Prostate gland (tissue), 2 donors: ENCODE measurements around the gene CYP1A1. TPM values are rescaled to one million over a fixed set of nuclear protein-coding genes. Genes with fewer than 3 reads are reported as not detected.

Source experiments
- DNase-seq: peaks from one replicate; pipeline ENCODE4 v3.0.0-alpha.2; 2019; ENCODE audit warnings: low spot score
- H3K27ac ChIP-seq, 2 donors: fragments of 200-600 bp; sonication (generic); 2 replicates each; pipeline ENCODE4 v1.5.1; 2017 to 2019
- H3K27me3 ChIP-seq: fragments of 200-600 bp; sonication (generic); replicated peaks from 2 replicates; pipeline ENCODE4 v1.5.1; 2019; ENCODE audit not compliant: insufficient read depth
- H3K36me3 ChIP-seq, 2 donors: fragments of 200-600 bp; sonication (generic); 1 replicate in 1 of 2; 2 replicates in 1 of 2; pipeline versions ENCODE4 v1.5.1 to v1.8.1; 2017 to 2019
- H3K4me1 ChIP-seq: fragments of 200-600 bp; sonication (generic); replicated peaks from 2 replicates; pipeline ENCODE4 v1.5.1; 2019
- H3K4me3 ChIP-seq, 2 donors: fragments of 200-600 bp; sonication (generic); 2 replicates each; pipeline ENCODE4 v1.5.1; 2017 to 2019
- H3K9me3 ChIP-seq: fragments of 200-600 bp; sonication (generic); 2 replicates; pipeline ENCODE4 v1.5.1; 2017
- CTCF ChIP-seq, 4 experiments: fragments of 200-600 bp in 2 of 4; fragments of 450-650 bp in 2 of 4; sonication (generic) in 2 of 4; IDR thresholded peaks; 1 replicate in 3 of 4; 2 replicates in 1 of 4; pipeline ENCODE4 v1.5.1; 2016 to 2019; ENCODE audit warnings: antibody characterized with exemption in 4 of 4, mild to moderate bottlenecking in 2 of 4, moderate library complexity in 2 of 4
- POLR2A ChIP-seq: fragments of 450-650 bp; IDR thresholded peaks from one replicate; pipeline ENCODE4 v1.6.1; 2016; ENCODE audit warnings: antibody characterized with exemption, mild to moderate bottlenecking
- POLR2AphosphoS5 ChIP-seq: sonication (generic); formaldehyde crosslinking; IDR thresholded peaks from one replicate; pipeline ENCODE4 v1.6.1; 2017; ENCODE audit warnings: antibody characterized with exemption
- WGBS: methylation state at CpG from one replicate; pipeline ENCODE4 v1.1.5; 2018; 5-methylcytosine and 5-hydroxymethylcytosine counted together
- intact Hi-C: fragments of 100-400 bp; cut with DNase I; formaldehyde crosslinking; loops from one replicate; pipeline ENCODE4 v1.14.2; 2022
- total RNA-seq, 2 donors: library from RNA; depleted of rRNA; stranded (reverse); fragments of >200 nt; gene quantifications; one replicate each; pipeline ENCODE4 v1.1.0, GENCODE V29; 2016

The CYP1A1 gene
- total RNA-seq, 2 donors from 2014 or later, result 0.57 to 6.9 TPM

DNA sequence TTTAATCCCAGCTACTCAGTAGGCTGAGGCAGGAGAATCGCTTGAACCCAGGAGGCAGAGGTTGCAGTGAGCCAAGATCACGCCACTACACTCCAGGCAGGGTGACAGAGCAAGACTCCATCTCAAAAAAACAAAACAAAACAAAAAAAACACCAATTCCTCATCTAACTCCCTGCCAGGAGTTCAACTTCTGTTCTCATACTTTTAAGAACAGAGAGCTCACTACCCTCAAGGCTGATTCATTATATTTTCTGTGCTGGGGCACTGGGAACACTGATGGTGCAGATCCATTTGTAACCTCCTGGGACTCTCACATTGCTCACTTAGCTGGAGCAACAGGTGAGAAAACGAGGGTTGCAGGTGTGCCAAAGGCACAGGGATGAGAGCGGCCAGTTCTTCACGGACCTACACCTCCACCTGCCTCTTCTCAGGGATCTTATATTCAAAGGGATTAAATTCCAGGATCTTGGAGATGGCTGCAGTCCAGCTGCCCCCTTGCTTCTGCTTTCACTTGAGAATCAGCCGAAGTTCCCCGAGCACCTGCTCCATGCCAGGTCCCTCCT, 44.2 kb upstream of the CYP1A1 start:
- no peak overlapping the region for H3K27ac ChIP-seq
- intact Hi-C loops, result loop anchor here (2.0 to 10.0 kb wide), 3 partner anchors 135 to 395 kb away; no protein-coding TSS in a partner anchor
- 68% methylated on average over 7 of the region's 7 CpGs for WGBS

GRCh38 chr15:74768771-74769342, 43.5 kb upstream of the CYP1A1 start:
- no peak overlapping the region for H3K27ac ChIP-seq
- TF ChIP-seq POLR2AphosphoS5, result peak; percentile 58
- no peak for TF ChIP-seq POLR2A
- TF ChIP-seq CTCF (IDR thresholded peaks at IDR 0.05), result peak; percentile 75 to 90 (median 86)
- 5% methylated on average over 9 of the region's 9 CpGs for WGBS
- no peaks in the 10 kb centered on the region for H3K27me3 ChIP-seq
- no peak overlapping the region for H3K4me3 ChIP-seq
- intact Hi-C loops, result loop anchor here (2.0 to 10.0 kb wide), 2 partner anchors 134 to 394 kb away; no protein-coding TSS in a partner anchor
- no peaks in the 10 kb centered on the region for H3K4me1 ChIP-seq
- no peaks in the 10 kb centered on the region for H3K9me3 ChIP-seq
- no peaks in the 10 kb centered on the region for H3K36me3 ChIP-seq
- DNase-seq, result peak; percentile 57

More for the DNA sequence above, 44.2 kb upstream of the CYP1A1 start:
- H3K9me3 ChIP-seq, result no peaks in the 10 kb centered on the region
- H3K4me1 ChIP-seq, result no peaks in the 10 kb centered on the region
- H3K4me3 ChIP-seq, result no peak overlapping the region
- no peaks in the 10 kb centered on the region for H3K36me3 ChIP-seq
- H3K27me3 ChIP-seq, result no peaks in the 10 kb centered on the region
- DNase-seq, result no peak
- TF ChIP-seq CTCF (IDR thresholded peaks at IDR 0.05), result no peak
- TF ChIP-seq POLR2A, result no peak
- no peak for TF ChIP-seq POLR2AphosphoS5

GRCh38 chr15:74768099-74768770, 42.9 kb upstream of the CYP1A1 start:
- intact Hi-C loops, result loop anchor here (2.0 to 10.0 kb wide), 2 partner anchors 133 to 393 kb away; no protein-coding TSS in a partner anchor

DNA sequence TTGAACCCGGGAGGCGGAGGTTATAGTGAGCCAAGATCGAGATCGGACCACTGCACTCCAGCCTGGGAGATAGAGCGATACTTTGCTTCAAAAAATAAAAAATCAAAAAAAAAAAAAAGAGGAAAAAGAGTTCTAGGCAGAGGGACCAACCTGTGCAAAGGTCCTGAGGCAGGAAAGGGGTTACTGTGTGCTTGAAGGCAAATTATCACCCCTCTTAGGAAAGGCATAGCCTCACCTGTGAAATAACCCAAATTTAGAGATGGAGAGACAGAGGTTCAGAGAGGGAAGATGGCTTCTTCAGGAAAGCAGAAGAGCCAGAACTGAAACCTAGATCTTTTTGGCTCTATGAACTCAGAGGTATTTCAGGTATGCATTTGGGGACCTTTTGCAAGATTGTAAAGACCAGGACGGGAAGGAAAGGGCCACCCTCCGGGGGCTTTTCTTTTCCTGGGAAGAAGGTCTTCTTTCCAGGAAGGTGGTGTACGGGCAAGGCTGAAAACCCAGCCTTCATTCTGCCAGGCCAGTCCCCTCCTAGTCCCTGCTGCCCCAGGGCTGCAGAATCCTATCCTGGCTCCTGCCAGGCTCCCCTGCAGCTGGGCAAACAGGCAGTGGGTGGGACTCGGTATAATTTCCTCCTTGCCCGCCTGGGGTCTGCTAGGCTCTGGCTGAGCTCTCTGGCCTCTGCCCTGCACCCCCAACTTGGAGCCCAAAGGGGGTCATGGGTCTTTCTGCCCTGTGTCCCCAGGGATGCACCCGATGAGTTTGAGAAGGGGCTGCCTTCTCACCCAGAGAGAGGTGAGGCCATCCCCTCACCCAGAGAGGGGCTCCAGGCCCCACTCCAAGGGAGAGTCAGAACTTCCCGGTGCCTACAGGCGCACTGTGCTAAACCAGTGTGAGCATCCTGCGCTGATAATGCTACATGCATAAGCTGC, 42.1 kb upstream of the CYP1A1 start:
- DNase-seq, result no peak
- 80% methylated on average over 14 of the region's 14 CpGs for WGBS
- Histone ChIP-seq H3K4me1 (no peaks in the 10 kb centered on the region), H3K9me3 (no peaks in the 10 kb centered on the region), H3K36me3 (no peaks in the 10 kb centered on the region), H3K27ac (no peak overlapping the region), H3K4me3 (no peak overlapping the region), H3K27me3 (no peaks in the 10 kb centered on the region)
- intact Hi-C loops, result loop anchor here (2.0 to 10.0 kb wide), 2 partner anchors 133 to 393 kb away; no protein-coding TSS in a partner anchor
- no peak for TF ChIP-seq CTCF (IDR thresholded peaks at IDR 0.05)
- TF ChIP-seq POLR2A, result no peak
- TF ChIP-seq POLR2AphosphoS5, result no peak

More at GRCh38 chr15:74768099-74768770, 42.9 kb upstream of the CYP1A1 start:
- no peak for DNase-seq
- TF ChIP-seq POLR2AphosphoS5, result no peak
- no peak for TF ChIP-seq CTCF (IDR thresholded peaks at IDR 0.05)
- no peak for TF ChIP-seq POLR2A
- WGBS, result 33% methylated on average over 15 of the region's 15 CpGs
- H3K27ac ChIP-seq, result no peak overlapping the region
- no peak overlapping the region for H3K4me3 ChIP-seq
- no peaks in the 10 kb centered on the region for H3K27me3 ChIP-seq
- no peaks in the 10 kb centered on the region for H3K9me3 ChIP-seq
- H3K4me1 ChIP-seq, result no peaks in the 10 kb centered on the region
- no peaks in the 10 kb centered on the region for H3K36me3 ChIP-seq
